ENCODE measurements around the gene GRAMD1B. TPM values are rescaled to one million over a fixed set of nuclear protein-coding genes. Genes with fewer than 3 reads are reported as not detected.

The GRAMD1B gene
- total and polyA plus RNA-seq, 2 experiments from 2014 or later, result 15.5 to 81.5 TPM

- no peak for TF ChIP-seq CTCF (IDR thresholded peaks at IDR 0.05; ENCODE audit: low read depth, low read length)
- Histone ChIP-seq H3K27ac (no peak overlapping the region), H3K27me3 (no peaks in the 10 kb centered on the region), H3K4me1 (ENCODE audit: low read depth) (peaks cover 15% of the 10 kb centered on the region), H3K36me3 (no peaks in the 10 kb centered on the region), H3K9me3 (ENCODE audit: low read depth) (no peaks in the 10 kb centered on the region), H3K4me3 (no peak overlapping the region)
- DNase-seq (ENCODE audit: low read depth in 1 of 2, low spot score in 1 of 2), result no peak
Measured at GRCh38 chr11:123413636-123414035, 16.4 kb upstream of the GRAMD1B start.

- Histone ChIP-seq H3K9me3 (ENCODE audit: low read depth) (no peaks in the 10 kb centered on the region), H3K27me3 (no peaks in the 10 kb centered on the region), H3K27ac (no peak overlapping the region), H3K4me1 (ENCODE audit: low read depth) (no peaks in the 10 kb centered on the region), H3K4me3 (no peak overlapping the region), H3K36me3 (no peaks in the 10 kb centered on the region)
- DNase-seq (ENCODE audit: low read depth in 1 of 2, low spot score in 1 of 2), result no peak
- no peak for TF ChIP-seq CTCF (IDR thresholded peaks at IDR 0.05; ENCODE audit: low read depth, low read length)
Measured at GRCh38 chr11:123416566-123416965, 13.5 kb upstream of the GRAMD1B start.

GRCh38 chr11:123418351-123419114, 11.5 kb upstream of the GRAMD1B start:
- H3K36me3 ChIP-seq, result no peaks in the 10 kb centered on the region
- no peaks in the 10 kb centered on the region for H3K9me3 ChIP-seq (ENCODE audit: low read depth)
- H3K4me3 ChIP-seq, result no peak overlapping the region
- DNase-seq (ENCODE audit: low read depth in 1 of 2, low spot score in 1 of 2), result no peak
- peaks cover 17% of the 10 kb centered on the region for H3K27me3 ChIP-seq
- no peak for TF ChIP-seq CTCF (IDR thresholded peaks at IDR 0.05; ENCODE audit: low read depth, low read length)
- H3K4me1 ChIP-seq (ENCODE audit: low read depth), result no peaks in the 10 kb centered on the region
- no peak overlapping the region for H3K27ac ChIP-seq

- Histone ChIP-seq H3K27me3 (peaks cover 17% of the 10 kb centered on the region), H3K27ac (no peak overlapping the region), H3K4me1 (ENCODE audit: low read depth) (no peaks in the 10 kb centered on the region)
Measured at GRCh38 chr11:123419731-123420452, 10.2 kb upstream of the GRAMD1B start.

GRCh38 chr11:123421589-123421988, 8.5 kb upstream of the GRAMD1B start:
- peaks cover 8% of the 10 kb centered on the region for H3K4me1 ChIP-seq (ENCODE audit: low read depth)
- no peak overlapping the region for H3K4me3 ChIP-seq
- no peak for TF ChIP-seq CTCF (IDR thresholded peaks at IDR 0.05; ENCODE audit: low read depth, low read length)

More at GRCh38 chr11:123419731-123420452, 10.2 kb upstream of the GRAMD1B start:
- Histone ChIP-seq H3K36me3 (no peaks in the 10 kb centered on the region), H3K9me3 (ENCODE audit: low read depth) (no peaks in the 10 kb centered on the region), H3K4me3 (no peak overlapping the region)
- no peak for TF ChIP-seq CTCF (IDR thresholded peaks at IDR 0.05; ENCODE audit: low read depth, low read length)
- DNase-seq (ENCODE audit: low read depth in 1 of 2, low spot score in 1 of 2), result no peak

More at GRCh38 chr11:123421589-123421988, 8.5 kb upstream of the GRAMD1B start:
- no peak for DNase-seq (ENCODE audit: low read depth in 1 of 2, low spot score in 1 of 2)
- Histone ChIP-seq H3K27ac (no peak overlapping the region), H3K36me3 (no peaks in the 10 kb centered on the region), H3K9me3 (ENCODE audit: low read depth) (no peaks in the 10 kb centered on the region), H3K27me3 (peaks cover 17% of the 10 kb centered on the region)

Data from cardiac muscle cell (in vitro differentiated cells and primary cell).